ENCODE results near the gene MEGF11. TPM values are rescaled to one million over a fixed set of nuclear protein-coding genes. Genes with fewer than 3 reads are reported as not detected.

Gene MEGF11
- total RNA-seq, 1 donor from 2014 or later: not detected

DNA sequence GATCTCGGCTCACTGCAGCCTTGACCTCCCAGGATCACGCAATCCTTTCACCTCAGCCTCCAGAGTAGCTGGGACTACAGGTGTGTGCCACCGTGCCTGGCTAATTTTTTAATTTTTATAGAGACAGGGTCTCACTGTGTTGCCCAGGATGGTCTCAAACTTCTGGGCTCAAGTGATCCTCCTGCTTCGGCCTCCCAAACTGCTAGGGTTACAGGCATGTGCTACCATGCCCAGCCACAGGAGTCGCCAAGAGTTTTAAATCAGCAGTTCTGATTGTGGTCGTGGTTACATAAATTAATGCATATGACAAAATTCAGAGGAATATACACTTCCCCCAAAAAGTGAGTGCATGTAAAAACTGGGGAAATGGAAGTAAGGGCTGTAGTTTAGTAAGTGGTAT is 32.9 kb downstream of the MEGF11 start:
- Mint-ChIP-seq H3K9me3 (ENCODE audit: low read depth) (peaks cover 4% of the 10 kb centered on the region), H3K27ac (ENCODE audit: unreplicated experiment) (no peak overlapping the region), H3K4me1 (ENCODE audit: low read depth) (peaks cover 5% of the 10 kb centered on the region), H3K36me3 (ENCODE audit: low read depth) (no peaks in the 10 kb centered on the region), H3K27me3 (ENCODE audit: low read depth) (peaks cover 27% of the 10 kb centered on the region), H3K4me3 (ENCODE audit: unreplicated experiment) (no peak overlapping the region)
- DNase-seq (ENCODE audit: low spot score): peak; percentile 1
- TF ChIP-seq CTCF (IDR thresholded peaks at IDR 0.05): no peak

- Mint-ChIP-seq H3K27me3 (ENCODE audit: low read depth) (peaks cover 30% of the 10 kb centered on the region), H3K9me3 (ENCODE audit: low read depth) (peaks cover 4% of the 10 kb centered on the region), H3K4me1 (ENCODE audit: low read depth) (peaks cover 5% of the 10 kb centered on the region), H3K36me3 (ENCODE audit: low read depth) (no peaks in the 10 kb centered on the region), H3K4me3 (ENCODE audit: unreplicated experiment) (no peak overlapping the region), H3K27ac (ENCODE audit: unreplicated experiment) (no peak overlapping the region)
- no peak for DNase-seq (ENCODE audit: low spot score)
- no peak for TF ChIP-seq CTCF (IDR thresholded peaks at IDR 0.05)
These were observed 34.2 kb downstream of the MEGF11 start for GRCh38 chr15:66219339-66219738.

DNA sequence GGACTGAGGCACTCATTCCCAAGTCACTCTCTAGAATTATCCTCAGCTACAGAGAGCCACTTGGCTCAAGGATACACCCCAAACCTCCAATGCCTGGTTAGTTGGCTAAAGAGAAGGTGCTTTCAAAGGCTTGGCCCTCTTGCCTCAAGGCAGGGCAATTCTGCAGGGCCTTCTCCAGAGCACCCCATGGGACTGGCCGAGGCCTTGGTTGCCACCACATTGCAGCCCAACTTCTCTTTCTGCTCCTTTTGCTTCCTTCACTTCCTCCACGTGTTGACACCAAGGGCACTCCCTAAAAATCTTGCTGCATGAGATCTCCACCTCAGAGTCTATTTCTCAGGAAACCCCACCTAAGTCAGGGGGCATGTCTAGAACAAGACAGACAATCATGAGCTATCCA is 36.7 kb downstream of the MEGF11 start:
- no peaks in the 10 kb centered on the region for H3K36me3 Mint-ChIP-seq (ENCODE audit: low read depth)
- DNase-seq (ENCODE audit: low spot score): no peak
- peaks cover 4% of the 10 kb centered on the region for H3K9me3 Mint-ChIP-seq (ENCODE audit: low read depth)
- H3K4me1 Mint-ChIP-seq (ENCODE audit: low read depth): peaks cover 5% of the 10 kb centered on the region
- no peak for TF ChIP-seq CTCF (IDR thresholded peaks at IDR 0.05)
- no peak overlapping the region for H3K27ac Mint-ChIP-seq (ENCODE audit: unreplicated experiment)
- peaks cover 15% of the 10 kb centered on the region for H3K27me3 Mint-ChIP-seq (ENCODE audit: low read depth)
- H3K4me3 Mint-ChIP-seq (ENCODE audit: unreplicated experiment): no peak overlapping the region

DNA sequence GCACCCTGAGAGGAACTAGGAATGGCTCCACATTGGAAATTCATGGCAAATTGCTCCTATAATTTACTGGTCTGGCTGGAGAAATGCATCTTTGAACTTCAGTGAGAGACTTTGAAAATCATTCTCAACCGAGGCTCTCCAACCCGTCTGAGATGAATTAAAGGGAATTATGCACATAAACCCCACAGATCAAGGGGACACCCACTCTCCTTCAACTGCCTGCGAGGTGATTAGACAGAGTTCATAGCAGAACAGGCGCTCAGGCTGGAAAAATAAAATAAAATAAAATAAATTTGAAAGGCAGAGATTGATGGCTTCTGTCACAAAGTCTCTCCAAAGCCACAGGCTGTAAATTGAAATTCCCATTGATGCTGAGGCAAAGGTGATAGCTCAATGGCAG is 37.7 kb downstream of the MEGF11 start:
- TF ChIP-seq CTCF (IDR thresholded peaks at IDR 0.05): no peak
- Mint-ChIP-seq H3K27ac (ENCODE audit: unreplicated experiment) (no peak overlapping the region), H3K4me3 (ENCODE audit: unreplicated experiment) (no peak overlapping the region), H3K9me3 (ENCODE audit: low read depth) (peaks cover 4% of the 10 kb centered on the region), H3K36me3 (ENCODE audit: low read depth) (no peaks in the 10 kb centered on the region), H3K4me1 (ENCODE audit: low read depth) (no peaks in the 10 kb centered on the region), H3K27me3 (ENCODE audit: low read depth) (peaks cover 11% of the 10 kb centered on the region)
- DNase-seq (ENCODE audit: low spot score): no peak

- peaks cover 3% of the 10 kb centered on the region for H3K9me3 Mint-ChIP-seq (ENCODE audit: low read depth)
- no peak overlapping the region for H3K27ac Mint-ChIP-seq (ENCODE audit: unreplicated experiment)
- no peaks in the 10 kb centered on the region for H3K36me3 Mint-ChIP-seq (ENCODE audit: low read depth)
- H3K27me3 Mint-ChIP-seq (ENCODE audit: low read depth): peaks cover 17% of the 10 kb centered on the region
- TF ChIP-seq CTCF (IDR thresholded peaks at IDR 0.05): no peak
- no peak overlapping the region for H3K4me3 Mint-ChIP-seq (ENCODE audit: unreplicated experiment)
- no peak for DNase-seq (ENCODE audit: low spot score)
- H3K4me1 Mint-ChIP-seq (ENCODE audit: low read depth): no peaks in the 10 kb centered on the region
These were observed 39.3 kb downstream of the MEGF11 start for GRCh38 chr15:66214246-66214645.
